Aorta (tissue), 5 donors: ENCODE measurements around the gene PHYHIPL. TPM values are rescaled to one million over a fixed set of nuclear protein-coding genes. Genes with fewer than 3 reads are reported as not detected.
"Not testable (repeated sequence)": the region's sequence is repeated elsewhere in the genome, so short reads cannot be mapped to it uniquely, and the experiment has no call there.

Source experiments
- ATAC-seq: fragments of 200-7000 bp; cut with Tn5 transposase; one replicate; pipeline ENCODE4 v1.9.1; 2022; ENCODE audit warnings: moderate library complexity; ENCODE audit not compliant: low FRiP score
- DNase-seq, 2 donors: peaks; one replicate each; pipeline ENCODE4 v3.0.0-alpha.2; 2020
- H3K27ac ChIP-seq, 2 donors: one replicate each; pipeline ENCODE4 v1.5.1; 2013; ENCODE audit warnings: low read length in 2 of 2, mild to moderate bottlenecking in 2 of 2, moderate library complexity in 2 of 2, control low read depth in 1 of 2, inconsistent platforms in 1 of 2, low read depth in 1 of 2
- H3K27me3 ChIP-seq, 2 donors: one replicate each; pipeline ENCODE4 v1.6.1; 2013; ENCODE audit warnings: control low read depth in 1 of 2, low read length in 1 of 2, mild to moderate bottlenecking in 1 of 2, moderate library complexity in 1 of 2; ENCODE audit not compliant: insufficient read depth in 2 of 2, control insufficient read depth in 1 of 2
- H3K36me3 ChIP-seq, 2 donors: one replicate each; pipeline ENCODE4 v1.6.1; 2013; ENCODE audit warnings: control low read depth in 1 of 2, low read length in 1 of 2, mild to moderate bottlenecking in 1 of 2; ENCODE audit not compliant: insufficient read depth in 2 of 2, control insufficient read depth in 1 of 2
- H3K4me1 ChIP-seq, 2 donors: one replicate each; pipeline ENCODE4 v1.6.1; 2013; ENCODE audit warnings: low read length in 2 of 2, control low read depth in 1 of 2, mild to moderate bottlenecking in 1 of 2, moderate library complexity in 1 of 2; ENCODE audit not compliant: insufficient read depth in 2 of 2, control insufficient read depth in 1 of 2
- H3K4me3 ChIP-seq, 2 donors: one replicate each; pipeline ENCODE4 v1.5.1; 2013; ENCODE audit warnings: low read length in 2 of 2, control low read depth in 1 of 2, mild to moderate bottlenecking in 1 of 2
- H3K9me3 ChIP-seq: one replicate; pipeline ENCODE4 v1.6.1; 2013; ENCODE audit warnings: mild to moderate bottlenecking, low read length; ENCODE audit not compliant: control insufficient read depth
- WGBS, 2 donors: extraction: QIAGEN DNeasy Blood & Tissue Kit; methylation state at CpG; one replicate each; pipeline ENCODE4 v1.1.7; 2013; 5-methylcytosine and 5-hydroxymethylcytosine counted together
- intact Hi-C, 2 donors: fragments of 100-400 bp; cut with DNase I; formaldehyde crosslinking; loops; one replicate each; pipeline versions ENCODE4 v1.14.2 to v1.15.0; 2022
- polyA plus RNA-seq, 2 donors: library from polyadenylated mRNA; stranded (reverse); fragments of 200-250 nt; gene quantifications; one replicate each; pipeline ENCODE4 v1.2.3, GENCODE V29; 2013
- total RNA-seq, 2 donors: library from RNA; stranded (reverse); fragmentation: NEBNext Ultra II Directional; extraction: Animal tissue kit (Norgen Biotek cat#: 25700); gene quantifications; one replicate each; pipeline ENCODE4 v1.2.1, GENCODE V29; 2021
- donor health status: healthy with polysubstance abuse.
- donor health status: Bipolar disorder and iron deficiency.
- donor health status: DM: no; HTN: no; CAD: no.
- donor health status: DM: no; HTN: no; CAD: no.
- donor health status: DM: yes; HTN: yes; CAD: no.

The PHYHIPL gene
- total and polyA plus RNA-seq, 4 donors, result 0.19 to 2.3 (median 0.54) TPM

DNA sequence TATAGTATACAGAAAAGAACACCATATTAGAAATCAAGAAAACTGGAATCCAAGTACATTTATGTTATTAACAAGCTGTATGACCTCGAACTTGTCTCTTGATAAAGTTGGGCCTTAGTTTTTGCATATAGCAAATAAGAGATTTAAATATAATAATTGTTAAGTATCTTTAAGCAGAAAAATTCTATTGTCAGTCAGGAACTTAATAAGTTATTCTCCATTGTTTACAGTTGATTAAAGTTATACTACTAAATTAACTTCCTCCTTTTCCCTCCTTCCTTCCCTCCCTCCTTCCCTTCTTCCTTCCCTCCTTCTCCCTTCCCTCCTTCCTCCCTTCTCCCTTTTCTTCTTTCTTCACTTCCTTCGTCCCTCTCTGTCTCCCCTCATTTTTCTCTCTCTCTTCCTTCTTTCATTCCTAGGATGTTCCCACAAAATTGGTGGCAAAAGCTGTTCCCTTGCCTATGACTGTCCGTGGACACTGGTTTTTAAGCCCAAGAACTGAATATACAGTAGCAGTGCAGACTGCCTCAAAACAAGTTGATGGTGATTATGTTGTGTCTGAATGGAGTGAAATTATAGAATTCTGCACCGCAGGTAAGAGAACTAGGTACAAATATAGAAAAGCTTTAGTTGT, 59.7 kb downstream of the PHYHIPL start:
- H3K27me3 ChIP-seq, result no peaks in the 10 kb centered on the region
- no peak for ATAC-seq
- H3K36me3 ChIP-seq, result no peaks in the 10 kb centered on the region
- no peaks in the 10 kb centered on the region for H3K9me3 ChIP-seq
- 92 to 94% methylated on average over 4 of the region's 4 CpGs for WGBS, 2 donors
- H3K27ac ChIP-seq, result no peak overlapping the region
- intact Hi-C loops, result loop anchor here (5.0 to 10.0 kb wide), 4 partner anchors 284 to 669 kb away; partner anchors contain the start of gene CCDC6 (in 1 of the 2)
- H3K4me1 ChIP-seq, result no peaks in the 10 kb centered on the region
- no peak for DNase-seq
- no peak overlapping the region for H3K4me3 ChIP-seq

DNA sequence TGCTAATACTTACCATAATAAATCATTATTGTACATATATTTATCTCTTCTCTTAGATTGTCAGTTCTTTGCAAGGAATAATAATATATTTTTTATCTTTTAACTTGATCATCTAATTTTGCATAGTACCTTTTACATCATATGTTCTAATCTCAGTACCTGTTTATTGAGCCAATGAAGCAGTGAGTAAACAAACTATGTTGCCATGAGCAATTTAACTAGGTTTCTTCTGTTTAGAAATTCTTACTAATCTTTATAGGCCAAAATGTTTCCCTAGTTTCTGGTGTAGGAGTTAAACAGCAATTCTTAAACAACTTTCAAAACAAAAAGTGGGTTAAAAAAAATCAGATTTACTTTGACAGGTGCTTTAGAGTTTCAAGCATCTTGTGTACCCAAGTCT, 61.3 kb downstream of the PHYHIPL start:
- Histone ChIP-seq H3K27me3 (no peaks in the 10 kb centered on the region), H3K36me3 (no peaks in the 10 kb centered on the region), H3K9me3 (no peaks in the 10 kb centered on the region), H3K27ac (no peak overlapping the region), H3K4me3 (no peak overlapping the region), H3K4me1 (no peaks in the 10 kb centered on the region)
- DNase-seq (no peak), ATAC-seq (no peak)
- intact Hi-C loops, result loop anchor here (5.0 to 10.0 kb wide), 4 partner anchors 285 to 667 kb away; partner anchors contain the start of gene CCDC6 (in 1 of the 2)

DNA sequence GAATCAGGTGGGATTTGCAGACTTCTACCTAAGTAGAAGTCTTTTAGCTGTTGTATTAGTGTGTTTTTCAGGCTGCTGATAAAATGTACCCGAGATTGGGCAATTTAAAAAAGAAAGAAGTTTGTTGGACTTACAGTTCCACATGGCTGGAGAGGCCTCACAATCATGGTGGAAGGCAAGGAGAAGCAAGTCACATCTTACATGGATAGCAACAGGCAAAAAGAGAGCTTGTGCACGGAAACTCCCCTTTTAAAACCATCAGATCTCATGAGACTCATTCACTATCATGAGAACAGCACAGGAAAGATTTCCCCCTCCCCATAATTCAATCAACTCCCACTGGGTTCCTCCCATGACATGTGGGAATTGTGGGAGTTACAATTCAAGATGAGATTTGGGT, 62.7 kb downstream of the PHYHIPL start:
- not testable (repeated sequence) for H3K4me3 ChIP-seq, ATAC-seq, H3K27me3 ChIP-seq, DNase-seq, H3K36me3 ChIP-seq, H3K9me3 ChIP-seq, H3K4me1 ChIP-seq, H3K27ac ChIP-seq
- 71 to 72% methylated on average over 2 of the region's 2 CpGs for WGBS, 2 donors
- intact Hi-C loops, result loop anchor here (5.0 to 10.0 kb wide), 4 partner anchors 287 to 666 kb away; partner anchors contain the start of gene CCDC6 (in 1 of the 2)

DNA sequence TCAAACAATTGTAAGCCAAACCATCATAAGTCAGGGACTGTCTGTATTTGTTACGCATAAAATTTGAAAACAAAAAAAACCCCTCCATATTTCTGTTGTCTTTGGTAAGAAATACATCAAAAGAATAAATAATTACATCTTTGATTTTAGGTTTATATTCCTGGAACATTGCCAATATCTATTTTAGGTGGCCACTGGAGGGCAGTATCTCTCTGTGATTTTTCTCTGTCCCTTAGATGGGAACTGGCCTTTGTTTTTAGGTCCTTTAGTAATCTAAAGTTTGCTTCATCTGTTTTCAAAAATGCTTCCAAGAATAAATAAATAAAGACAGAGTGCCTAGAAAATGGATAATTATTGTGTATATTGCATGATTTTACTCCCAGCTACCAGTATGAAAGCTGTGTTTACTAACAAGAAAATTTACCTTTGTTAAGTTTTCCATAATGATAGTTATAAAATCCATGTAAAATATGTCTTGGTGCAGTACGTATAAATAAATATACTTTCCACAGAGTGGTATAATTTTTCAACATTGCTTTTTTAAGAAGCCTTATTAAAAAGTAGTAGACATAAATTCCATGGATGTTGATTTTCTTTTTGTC, 64.2 kb downstream of the PHYHIPL start:
- H3K4me3 ChIP-seq, result no peak overlapping the region
- no peak overlapping the region for H3K27ac ChIP-seq
- no peaks in the 10 kb centered on the region for H3K4me1 ChIP-seq
- intact Hi-C loops, result loop anchor here (2.0 to 10.0 kb wide), 7 partner anchors 122 to 382 kb away; partner anchors contain the start of gene FAM13C (in 1 of the 2)
- DNase-seq, result no peak
- H3K27me3 ChIP-seq, result no peaks in the 10 kb centered on the region
- WGBS, 2 donors, result 26 to 35% methylated on average over 2 of the region's 2 CpGs
- no peaks in the 10 kb centered on the region for H3K36me3 ChIP-seq
- no peaks in the 10 kb centered on the region for H3K9me3 ChIP-seq
- ATAC-seq, result no peak

DNA sequence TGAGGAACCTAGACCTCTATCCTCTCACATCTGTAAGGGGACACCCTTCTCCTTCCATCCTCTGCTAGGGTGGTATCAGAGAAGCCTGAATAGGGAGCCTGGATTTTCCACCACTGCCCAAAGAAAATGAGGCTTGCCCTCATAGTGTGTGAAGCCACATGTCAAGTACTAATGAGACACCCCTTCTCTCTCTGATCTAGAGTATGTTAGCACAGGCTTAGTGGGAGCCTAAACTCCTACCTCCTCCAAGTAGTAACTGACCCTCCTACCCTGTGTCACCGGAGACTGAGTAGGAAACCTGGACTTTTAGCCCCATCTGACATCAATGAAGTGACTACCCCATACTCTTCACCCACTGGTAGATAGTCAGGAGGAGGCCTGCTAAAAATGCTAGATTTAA, 65.6 kb downstream of the PHYHIPL start:
- no peak overlapping the region for H3K27ac ChIP-seq
- no peak overlapping the region for H3K4me3 ChIP-seq
- no peaks in the 10 kb centered on the region for H3K27me3 ChIP-seq
- intact Hi-C loops, result loop anchor here (5.0 to 10.0 kb wide), 4 partner anchors 120 to 340 kb away; partner anchors contain the start of gene FAM13C (in 1 of the 2)
- DNase-seq, result no peak
- H3K4me1 ChIP-seq, result no peaks in the 10 kb centered on the region
- ATAC-seq, result no peak
- no peaks in the 10 kb centered on the region for H3K9me3 ChIP-seq
- no peaks in the 10 kb centered on the region for H3K36me3 ChIP-seq
- 94 to 98% methylated on average over 1 of the region's 1 CpG for WGBS, 2 donors

DNA sequence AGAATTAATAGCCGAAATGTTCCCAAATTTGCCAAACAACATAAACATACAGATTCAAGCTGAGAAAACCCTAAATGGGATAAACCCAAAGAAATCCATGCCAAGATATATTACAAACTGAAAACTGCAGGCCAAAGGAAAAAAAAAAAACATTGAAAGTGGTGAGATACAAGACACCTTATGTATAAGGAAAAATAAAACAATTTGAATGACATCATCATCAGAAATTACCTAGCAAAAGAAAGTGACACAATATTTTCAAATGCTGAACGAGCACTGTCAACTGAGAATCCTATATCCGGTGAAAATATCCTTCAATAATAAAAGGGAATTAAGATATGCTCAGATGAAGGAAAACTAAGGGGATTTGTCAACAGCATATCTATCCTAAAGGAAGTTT, 66.5 kb downstream of the PHYHIPL start:
- H3K27me3 ChIP-seq, result no peaks in the 10 kb centered on the region
- no peaks in the 10 kb centered on the region for H3K36me3 ChIP-seq
- no peak overlapping the region for H3K27ac ChIP-seq
- no peaks in the 10 kb centered on the region for H3K4me1 ChIP-seq
- no peaks in the 10 kb centered on the region for H3K9me3 ChIP-seq
- intact Hi-C loops, result loop anchor here (5.0 to 10.0 kb wide), 4 partner anchors 119 to 339 kb away; partner anchors contain the start of gene FAM13C (in 1 of the 2)
- 95 to 98% methylated on average over 3 of the region's 3 CpGs for WGBS, 2 donors
- no peak overlapping the region for H3K4me3 ChIP-seq
- ATAC-seq, result no peak
- DNase-seq, result no peak

DNA sequence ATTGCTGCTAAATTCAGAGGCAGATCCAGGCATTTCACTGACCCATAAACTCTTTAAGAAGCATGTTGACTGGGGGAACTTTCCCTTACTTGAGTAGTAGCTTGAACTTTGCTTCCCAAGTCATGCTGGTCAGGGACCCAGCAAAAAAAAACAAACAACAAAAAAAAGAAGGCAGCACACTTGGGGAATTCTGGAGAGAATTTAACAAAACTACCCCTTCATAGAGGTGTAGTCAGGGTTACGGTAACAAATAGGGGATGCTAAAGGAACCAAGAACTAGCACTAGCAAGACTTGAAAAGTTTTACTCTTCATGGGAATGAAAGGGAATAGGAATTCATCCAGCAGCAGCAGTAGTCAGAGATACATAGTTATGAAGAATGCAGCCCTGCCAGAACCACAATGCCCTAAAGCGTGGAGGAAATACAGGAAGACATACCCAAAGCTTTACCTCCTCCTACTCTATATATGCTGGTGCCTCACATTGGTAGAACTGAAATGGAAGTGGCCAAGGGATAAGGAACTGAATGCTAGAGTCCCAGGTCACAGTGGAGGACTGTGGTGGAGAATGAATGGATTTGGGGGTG, 67.3 kb downstream of the PHYHIPL start:
- no peaks in the 10 kb centered on the region for H3K36me3 ChIP-seq
- H3K4me3 ChIP-seq, result no peak overlapping the region
- no peaks in the 10 kb centered on the region for H3K9me3 ChIP-seq
- H3K27ac ChIP-seq, result no peak overlapping the region
- DNase-seq, result no peak
- no peak for ATAC-seq
- H3K27me3 ChIP-seq, result no peaks in the 10 kb centered on the region
- intact Hi-C loops, result loop anchor here (5.0 to 10.0 kb wide), 4 partner anchors 119 to 339 kb away; partner anchors contain the start of gene FAM13C (in 1 of the 2)
- no peaks in the 10 kb centered on the region for H3K4me1 ChIP-seq
- 93 to 97% methylated on average over 2 of the region's 2 CpGs for WGBS, 2 donors

DNA sequence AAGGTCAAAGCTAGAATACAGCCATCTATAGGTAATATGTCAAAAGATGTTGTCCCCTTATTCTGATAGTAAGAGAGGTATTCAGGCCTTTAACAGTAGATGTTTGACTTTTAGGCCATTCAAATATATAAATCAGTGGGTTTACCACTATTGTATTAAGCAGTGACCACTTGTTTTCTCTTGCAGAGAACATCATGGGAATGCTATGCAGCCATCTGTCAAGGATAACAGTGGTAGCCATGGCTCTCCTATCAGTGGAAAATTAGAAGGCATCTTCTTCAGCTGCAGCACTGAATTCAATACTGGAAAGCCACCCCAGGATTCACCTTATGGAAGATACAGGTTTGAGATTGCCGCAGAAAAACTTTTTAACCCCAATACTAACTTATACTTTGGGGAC, 68.4 kb downstream of the PHYHIPL start:
- DNase-seq, result no peak
- intact Hi-C loops, result loop anchor here (5.0 to 10.0 kb wide), 4 partner anchors 117 to 337 kb away; partner anchors contain the start of gene FAM13C (in 1 of the 2)
- no peak overlapping the region for H3K27ac ChIP-seq

More for the DNA sequence above, 68.4 kb downstream of the PHYHIPL start:
- no peaks in the 10 kb centered on the region for H3K9me3 ChIP-seq
- H3K36me3 ChIP-seq, result no peaks in the 10 kb centered on the region
- H3K27me3 ChIP-seq, result no peaks in the 10 kb centered on the region
- no peak for ATAC-seq
- 94 to 95% methylated on average over 1 of the region's 1 CpG for WGBS, 2 donors
- H3K4me3 ChIP-seq, result no peak overlapping the region
- H3K4me1 ChIP-seq, result no peaks in the 10 kb centered on the region
